HCEC 1CT (cell line): ENCODE measurements around the gene ZNF445.
"Not testable (repeated sequence)": the region's sequence is repeated elsewhere in the genome, so short reads cannot be mapped to it uniquely, and the experiment has no call there.

Experiments used
- DNase-seq: peaks from one replicate; pipeline ENCODE4 v3.0.0-alpha.2; 2017

The ZNF445 gene

GRCh38 chr3:44477312-44478030 is at the start of gene ZNF445:
Gene ZNF445 (minus strand): TSS chr3:44477670. CDS start chr3:44455549, 22,121 bp downstream.
- peak; percentile 80 for DNase-seq

GRCh38 chr3:44525060-44525459 is 47.6 kb upstream of the ZNF445 start:
- DNase-seq, result no peak

GRCh38 chr3:44522494-44522933 is 45.0 kb upstream of the ZNF445 start:
- no peak for DNase-seq

GRCh38 chr3:44521721-44522120 is 44.3 kb upstream of the ZNF445 start:
- no peak for DNase-seq

GRCh38 chr3:44518782-44519156 is 41.3 kb upstream of the ZNF445 start:
- DNase-seq, result no peak

GRCh38 chr3:44516230-44516629 is 38.8 kb upstream of the ZNF445 start:
- no peak for DNase-seq

GRCh38 chr3:44513513-44513912 is 36.0 kb upstream of the ZNF445 start:
- no peak for DNase-seq

- no peak for DNase-seq
Observed at GRCh38 chr3:44511238-44511566, 33.7 kb upstream of the ZNF445 start.

- DNase-seq, result peak; percentile 3
Observed at GRCh38 chr3:44510000-44510368, 32.5 kb upstream of the ZNF445 start.

GRCh38 chr3:44509393-44509921 is 32.0 kb upstream of the ZNF445 start:
- DNase-seq, result no peak

- no peak for DNase-seq
Observed at GRCh38 chr3:44506961-44507360, 29.5 kb upstream of the ZNF445 start.

- DNase-seq, result no peak
Observed at GRCh38 chr3:44506556-44506955, 29.1 kb upstream of the ZNF445 start.

GRCh38 chr3:44504566-44504965 is 27.1 kb upstream of the ZNF445 start:
- no peak for DNase-seq

- DNase-seq, result not testable (repeated sequence)
Observed at GRCh38 chr3:44503178-44503577, 25.7 kb upstream of the ZNF445 start.

- DNase-seq, result no peak
Observed at GRCh38 chr3:44501971-44502370, 24.5 kb upstream of the ZNF445 start.

- DNase-seq, result not testable (repeated sequence)
Observed at GRCh38 chr3:44499899-44500168, 22.4 kb upstream of the ZNF445 start.

GRCh38 chr3:44499149-44499898 is 21.9 kb upstream of the ZNF445 start:
- no peak for DNase-seq

GRCh38 chr3:44495636-44496415 is 18.4 kb upstream of the ZNF445 start:
- no peak for DNase-seq

- no peak for DNase-seq
Observed at GRCh38 chr3:44492496-44492895, 15.0 kb upstream of the ZNF445 start.

GRCh38 chr3:44482721-44483120 is 5.3 kb upstream of the ZNF445 start:
- DNase-seq, result no peak

- DNase-seq, result no peak
Observed at GRCh38 chr3:44478606-44479094, 1.2 kb upstream of the ZNF445 start.

GRCh38 chr3:44478055-44478468 is 592 bp upstream of the ZNF445 start:
- no peak for DNase-seq

- no peak for DNase-seq
Observed at GRCh38 chr3:44476963-44477311, 533 bp downstream of the ZNF445 start.

- DNase-seq, result peak; percentile 27
Observed at GRCh38 chr3:44476181-44476611, 1.3 kb downstream of the ZNF445 start.
